Measurements from ENCODE around the gene C10orf90.

The C10orf90 gene

GRCh38 chr10:126621846-126622245 is 48.6 kb downstream of the C10orf90 start:
- H3K27ac ChIP-seq (ENCODE audit: extremely low read depth, low read depth, low read length): no peak overlapping the region
- POLR2A ChIA-PET: no interaction called here
- CTCF ChIA-PET: interaction anchor here (1.1 kb wide), 1 partner anchor 9 kb away, joined by 4 read pairs; no protein-coding TSS in a partner anchor
- H3K4me1 ChIP-seq (ENCODE audit: control insufficient read depth, insufficient read depth, low read length): no peaks in the 10 kb centered on the region
- no peaks in the 10 kb centered on the region for H3K9me3 ChIP-seq (ENCODE audit: control insufficient read depth, insufficient read depth, low read depth, low read length)
- no peak overlapping the region for H3K4me3 ChIP-seq (ENCODE audit: low read depth, low read length)
- no peaks in the 10 kb centered on the region for H3K36me3 ChIP-seq (ENCODE audit: control insufficient read depth in 2 of 2, insufficient read depth in 1 of 2, low read length in 2 of 2)
- no peak for TF ChIP-seq INSM2 (tag by site-specific recombination; IDR thresholded peaks at IDR 0.05)
- no peak for TF ChIP-seq GLI4 (tag by site-specific recombination; IDR thresholded peaks at IDR 0.05)
- TF ChIP-seq ZNF626 (tag by site-specific recombination; IDR thresholded peaks at IDR 0.05): no peak

- H3K4me3 ChIP-seq (ENCODE audit: low read depth, low read length): no peak overlapping the region
- no peak for TF ChIP-seq ZNF792 (tag by site-specific recombination; IDR thresholded peaks at IDR 0.05)
- TF ChIP-seq ZNF623 (tag by site-specific recombination; IDR thresholded peaks at IDR 0.05): no peak
- TF ChIP-seq GLIS1 (tag by site-specific recombination; IDR thresholded peaks at IDR 0.05): no peak
- no peak for TF ChIP-seq ZNF660 (tag by site-specific recombination; IDR thresholded peaks at IDR 0.05)
- TF ChIP-seq KLF17 (tag by site-specific recombination; IDR thresholded peaks at IDR 0.05): no peak
- TF ChIP-seq INSM2 (tag by site-specific recombination; IDR thresholded peaks at IDR 0.05): no peak
- no peak for TF ChIP-seq ZNF837 (tag by site-specific recombination; IDR thresholded peaks at IDR 0.05)
- TF ChIP-seq MYNN (tag by site-specific recombination; IDR thresholded peaks at IDR 0.05; ENCODE audit: borderline replicate concordance): no peak
- TF ChIP-seq ZNF404 (tag by site-specific recombination; IDR thresholded peaks at IDR 0.05): no peak
- no peak for TF ChIP-seq KLF1 (tag by site-specific recombination; IDR thresholded peaks at IDR 0.05)
- TF ChIP-seq ZNF274 (IDR thresholded peaks at IDR 0.05; ENCODE audit: low read length): no peak
- TF ChIP-seq ZNF274 (tag by site-specific recombination; IDR thresholded peaks at IDR 0.05; ENCODE audit: borderline replicate concordance): no peak
- no peak for TF ChIP-seq ZNF639 (tag by site-specific recombination; IDR thresholded peaks at IDR 0.05)
- no peak for TF ChIP-seq BCL11A (tag by site-specific recombination; IDR thresholded peaks at IDR 0.05; ENCODE audit: low read depth)
- TF ChIP-seq ZNF140 (tag by site-specific recombination; IDR thresholded peaks at IDR 0.05): no peak
- no peaks in the 10 kb centered on the region for H3K4me1 ChIP-seq (ENCODE audit: control insufficient read depth, insufficient read depth, low read length)
- ChIA-PET CTCF (no interaction called here), POLR2A (no interaction called here)
- no peak overlapping the region for H3K27ac ChIP-seq (ENCODE audit: extremely low read depth, low read depth, low read length)
- no peaks in the 10 kb centered on the region for H3K36me3 ChIP-seq (ENCODE audit: control insufficient read depth in 2 of 2, insufficient read depth in 1 of 2, low read length in 2 of 2)
- H3K9me3 ChIP-seq (ENCODE audit: control insufficient read depth, insufficient read depth, low read depth, low read length): no peaks in the 10 kb centered on the region
Measured at GRCh38 chr10:126618466-126618865, 52.0 kb downstream of the C10orf90 start.

DNA sequence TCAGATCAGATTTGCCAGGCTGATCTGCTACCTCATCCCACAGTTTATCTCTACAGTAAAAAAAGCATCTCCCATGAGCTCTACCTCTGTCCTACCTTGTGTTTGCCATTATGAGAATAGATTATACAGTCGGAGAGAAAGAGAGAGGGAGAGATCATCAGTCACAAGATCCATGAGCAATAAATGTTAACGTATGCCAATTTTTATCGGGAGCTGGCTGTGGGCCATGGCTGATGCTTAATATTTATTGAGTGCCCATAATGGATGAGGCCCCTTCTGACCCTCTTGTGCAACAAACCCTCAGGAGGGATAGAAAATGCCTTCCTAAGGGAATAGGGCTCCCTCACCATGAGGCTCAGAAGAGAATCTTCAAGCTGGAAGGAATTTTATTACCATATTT is 52.8 kb downstream of the C10orf90 start:
- TF ChIP-seq GLI2 (tag by site-specific recombination; IDR thresholded peaks at IDR 0.05; ENCODE audit: borderline replicate concordance, low read depth) (no peak), ZNF626 (tag by site-specific recombination; IDR thresholded peaks at IDR 0.05) (no peak), ZBTB17 (tag by site-specific recombination; IDR thresholded peaks at IDR 0.05) (no peak), SP2 (tag by site-specific recombination; IDR thresholded peaks at IDR 0.05) (no peak), ZNF214 (tag by site-specific recombination; IDR thresholded peaks at IDR 0.05; ENCODE audit: borderline replicate concordance) (no peak), WT1 (tag by site-specific recombination; IDR thresholded peaks at IDR 0.05) (no peak), ZNF830 (tag by site-specific recombination; IDR thresholded peaks at IDR 0.05; ENCODE audit: low read depth) (no peak), SALL2 (tag by site-specific recombination; IDR thresholded peaks at IDR 0.05; ENCODE audit: borderline replicate concordance) (no peak)
- ChIA-PET CTCF (no interaction called here), POLR2A (no interaction called here)
- no peaks in the 10 kb centered on the region for H3K4me1 ChIP-seq (ENCODE audit: control insufficient read depth, insufficient read depth, low read length)
- H3K4me3 ChIP-seq (ENCODE audit: low read depth, low read length): no peak overlapping the region
- H3K9me3 ChIP-seq (ENCODE audit: control insufficient read depth, insufficient read depth, low read depth, low read length): no peaks in the 10 kb centered on the region
- H3K27ac ChIP-seq (ENCODE audit: extremely low read depth, low read depth, low read length): no peak overlapping the region
- no peaks in the 10 kb centered on the region for H3K36me3 ChIP-seq (ENCODE audit: control insufficient read depth in 2 of 2, insufficient read depth in 1 of 2, low read length in 2 of 2)

Data from HEK293 (cell line).